Measurements from ENCODE around the gene TUFM. TPM values are rescaled to one million over a fixed set of nuclear protein-coding genes. Genes with fewer than 3 reads are reported as not detected.

Gene TUFM
- total and polyA plus RNA-seq, 2 experiments from 2014 or later: 225 to 359 TPM

GRCh38 chr16:28826141-28826540, 20.0 kb downstream of the TUFM start:
- no peaks in the 10 kb centered on the region for H3K9me3 ChIP-seq (ENCODE audit: low read depth)
- no peak overlapping the region for H3K27ac ChIP-seq
- no peak overlapping the region for H3K4me3 ChIP-seq
- TF ChIP-seq CTCF (IDR thresholded peaks at IDR 0.05; ENCODE audit: low read depth, low read length): no peak
- peak in 1 of 2 donors; percentile 17 for DNase-seq (ENCODE audit: low read depth in 1 of 2, low spot score in 1 of 2)
- H3K27me3 ChIP-seq: no peaks in the 10 kb centered on the region
- H3K4me1 ChIP-seq (ENCODE audit: low read depth): peaks cover 10% of the 10 kb centered on the region
- peaks cover 51% of the 10 kb centered on the region for H3K36me3 ChIP-seq

GRCh38 chr16:28824717-28824973, 21.5 kb downstream of the TUFM start:
- no peak for DNase-seq (ENCODE audit: low read depth in 1 of 2, low spot score in 1 of 2)
- Histone ChIP-seq H3K4me1 (ENCODE audit: low read depth) (peaks cover 10% of the 10 kb centered on the region), H3K27me3 (no peaks in the 10 kb centered on the region), H3K9me3 (ENCODE audit: low read depth) (no peaks in the 10 kb centered on the region), H3K4me3 (peak overlapping the region; percentile 97), H3K36me3 (peaks cover 38% of the 10 kb centered on the region), H3K27ac (peak overlapping the region; percentile 99)
- no peak for TF ChIP-seq CTCF (IDR thresholded peaks at IDR 0.05; ENCODE audit: low read depth, low read length)

GRCh38 chr16:28823873-28824716, 22.1 kb downstream of the TUFM start:
- peak; percentile 97 to 99 for DNase-seq (ENCODE audit: low read depth in 1 of 2, low spot score in 1 of 2)
- peak overlapping the region; percentile 97 for H3K4me3 ChIP-seq
- peaks cover 10% of the 10 kb centered on the region for H3K4me1 ChIP-seq (ENCODE audit: low read depth)
- H3K9me3 ChIP-seq (ENCODE audit: low read depth): no peaks in the 10 kb centered on the region
- H3K27me3 ChIP-seq: no peaks in the 10 kb centered on the region
- H3K27ac ChIP-seq: peak overlapping the region; percentile 99
- no peak for TF ChIP-seq CTCF (IDR thresholded peaks at IDR 0.05; ENCODE audit: low read depth, low read length)
- H3K36me3 ChIP-seq: peaks cover 35% of the 10 kb centered on the region

- Histone ChIP-seq H3K27me3 (no peaks in the 10 kb centered on the region), H3K9me3 (ENCODE audit: low read depth) (no peaks in the 10 kb centered on the region), H3K4me1 (ENCODE audit: low read depth) (peaks cover 10% of the 10 kb centered on the region), H3K36me3 (peaks cover 28% of the 10 kb centered on the region), H3K27ac (peak overlapping the region; percentile 99), H3K4me3 (peak overlapping the region; percentile 97)
- no peak for TF ChIP-seq CTCF (IDR thresholded peaks at IDR 0.05; ENCODE audit: low read depth, low read length)
- DNase-seq (ENCODE audit: low read depth in 1 of 2, low spot score in 1 of 2): peak in 1 of 2 donors; percentile 60
Measured at GRCh38 chr16:28823291-28823872, 22.8 kb downstream of the TUFM start.

GRCh38 chr16:28822520-28823290, 23.4 kb downstream of the TUFM start, which contains the start of gene ATXN2L:
Gene ATXN2L (plus strand): TSS chr16:28822999. CDS start chr16:28823260, 261 bp downstream.
- Histone ChIP-seq H3K27ac (peak within 1 kb of the TSS; percentile 99), H3K4me3 (peak within 1 kb of the TSS; percentile 97), H3K9me3 (ENCODE audit: low read depth) (no peaks in the 10 kb centered on the region), H3K27me3 (no peaks in the 10 kb centered on the region), H3K4me1 (ENCODE audit: low read depth) (peaks cover 10% of the 10 kb centered on the region), H3K36me3 (peaks cover 21% of the 10 kb centered on the region)
- DNase-seq (ENCODE audit: low read depth in 1 of 2, low spot score in 1 of 2): peak; percentile 96 to 99
- TF ChIP-seq CTCF (IDR thresholded peaks at IDR 0.05; ENCODE audit: low read depth, low read length): no peak
